Posterior cingulate gyrus (tissue), 11 donors: ENCODE data around the gene ZNF367.
"Not testable (repeated sequence)": the region's sequence is repeated elsewhere in the genome, so short reads cannot be mapped to it uniquely, and the experiment has no call there.

Experiments
- DNase-seq, 10 donors: peaks; one replicate each; pipeline versions ENCODE4 v3.0.0 to v3.0.0-alpha.2; 2020 to 2021; ENCODE audit warnings: mixed read lengths in 3 of 10
- intact Hi-C: fragments of 100-400 bp; cut with DNase I; formaldehyde crosslinking; loops from one replicate; pipeline ENCODE4 v1.15.1; 2023

ZNF367 gene

GRCh38 chr9:96376891-96377874 is 41.0 kb downstream of the ZNF367 start:
- intact Hi-C loops = no loop called here
- DNase-seq = no peak

GRCh38 chr9:96375507-96375906 is 42.7 kb downstream of the ZNF367 start:
- DNase-seq, intact Hi-C loops: not testable (repeated sequence)

GRCh38 chr9:96367943-96368342 is 50.2 kb downstream of the ZNF367 start:
- DNase-seq = no peak
- intact Hi-C loops = no loop called here

- intact Hi-C loops = no loop called here
- no peak for DNase-seq
These were observed 54.8 kb downstream of the ZNF367 start for GRCh38 chr9:96363175-96363967.

- DNase-seq, intact Hi-C loops: not testable (repeated sequence)
These were observed 56.1 kb downstream of the ZNF367 start for GRCh38 chr9:96362119-96362518.

- intact Hi-C loops = no loop called here
- no peak for DNase-seq
These were observed 56.5 kb downstream of the ZNF367 start for GRCh38 chr9:96361668-96362067.

- DNase-seq = no peak
- intact Hi-C loops = no loop called here
These were observed 57.2 kb downstream of the ZNF367 start for GRCh38 chr9:96360976-96361375.

GRCh38 chr9:96360523-96360922 is 57.6 kb downstream of the ZNF367 start:
- intact Hi-C loops, DNase-seq: not testable (repeated sequence)

GRCh38 chr9:96350866-96351265 is 67.3 kb downstream of the ZNF367 start:
- DNase-seq = peak in 1 of 10 donors; percentile 43
- intact Hi-C loops = no loop called here

GRCh38 chr9:96348261-96348660 is 69.9 kb downstream of the ZNF367 start:
- intact Hi-C loops = no loop called here
- no peak for DNase-seq

GRCh38 chr9:96345551-96345950 is 72.6 kb downstream of the ZNF367 start:
- intact Hi-C loops = no loop called here
- DNase-seq = no peak

- intact Hi-C loops = loop anchor here (5.0 kb wide), 2 partner anchors 38 to 73 kb away; partner anchors contain the start of genes SLC35D2 and ZNF367
- peak in 5 of 10 donors; percentile 22 to 90 (median 53) for DNase-seq
These were observed 73.6 kb downstream of the ZNF367 start for GRCh38 chr9:96344458-96345180.

GRCh38 chr9:96343515-96344360 is 74.4 kb downstream of the ZNF367 start:
- no peak for DNase-seq
- intact Hi-C loops = loop anchor here (5.0 kb wide), 2 partner anchors 39 to 74 kb away; partner anchors contain the start of genes SLC35D2 and ZNF367

GRCh38 chr9:96342571-96343245 is 75.5 kb downstream of the ZNF367 start:
- peak in 1 of 10 donors; percentile 54 for DNase-seq
- intact Hi-C loops = loop anchor here (5.0 kb wide), 2 partner anchors 40 to 75 kb away; partner anchors contain the start of genes SLC35D2 and ZNF367

GRCh38 chr9:96340707-96341106 is 77.5 kb downstream of the ZNF367 start:
- DNase-seq = no peak
- intact Hi-C loops = loop anchor here (5.0 kb wide), 2 partner anchors 42 to 77 kb away; partner anchors contain the start of genes SLC35D2 and ZNF367

- intact Hi-C loops = loop anchor here (10.0 kb wide), 1 partner anchor 107 kb away; no protein-coding TSS in a partner anchor
- no peak for DNase-seq
These were observed 79.9 kb downstream of the ZNF367 start for GRCh38 chr9:96338299-96338698.
